Spleen (tissue), 11 donors: ENCODE results near the gene BTRC. TPM values are rescaled to one million over a fixed set of nuclear protein-coding genes. Genes with fewer than 3 reads are reported as not detected.

Experiments
- DNase-seq: peaks from one replicate; pipeline ENCODE4 v3.0.0-alpha.2; 2020
- H3K27ac ChIP-seq, 8 donors: fragments of 200-600 bp; sonication (generic) in 7 of 8; 1 replicate in 4 of 8; 2 replicates in 4 of 8; pipeline versions ENCODE4 v1.5.0 to v1.8.0; 2016 to 2021; ENCODE audit warnings: inconsistent platforms in 4 of 8, mild to moderate bottlenecking in 4 of 8, moderate library complexity in 1 of 8
- H3K27me3 ChIP-seq, 7 donors: fragments of 200-600 bp; sonication (generic) in 6 of 7; replicated peaks in 1 of 7; 1 replicate in 4 of 7; 2 replicates in 3 of 7; pipeline versions ENCODE4 v1.5.0 to v1.8.0; 2016 to 2021; ENCODE audit warnings: inconsistent platforms in 3 of 7, mild to moderate bottlenecking in 1 of 7
- H3K36me3 ChIP-seq, 6 donors: fragments of 200-600 bp; sonication (generic) in 5 of 6; 1 replicate in 4 of 6; 2 replicates in 2 of 6; pipeline versions ENCODE4 v1.5.0 to v1.8.0; 2016 to 2021; ENCODE audit warnings: inconsistent platforms in 2 of 6
- H3K4me1 ChIP-seq, 6 donors: fragments of 200-600 bp; sonication (generic) in 5 of 6; 1 replicate in 3 of 6; 2 replicates in 3 of 6; pipeline versions ENCODE4 v1.5.0 to v1.8.0; 2016 to 2021; ENCODE audit warnings: inconsistent platforms in 3 of 6
- H3K4me3 ChIP-seq, 8 donors: fragments of 200-600 bp; sonication (generic) in 7 of 8; 1 replicate in 4 of 8; 2 replicates in 4 of 8; pipeline versions ENCODE4 v1.5.0 to v1.8.0; 2016 to 2021; ENCODE audit warnings: inconsistent platforms in 4 of 8, mild to moderate bottlenecking in 4 of 8, moderate library complexity in 2 of 8
- H3K9me3 ChIP-seq, 8 donors: fragments of 200-600 bp; sonication (generic) in 7 of 8; 1 replicate in 4 of 8; 2 replicates in 4 of 8; pipeline versions ENCODE4 v1.5.0 to v1.8.0; 2016 to 2021; ENCODE audit warnings: inconsistent platforms in 4 of 8
- POLR2A ChIP-seq, 3 donors: fragments of 450-650 bp; IDR thresholded peaks; one replicate each; pipeline ENCODE4 v1.5.1; 2017; ENCODE audit warnings: antibody characterized with exemption in 3 of 3, mild to moderate bottlenecking in 1 of 3
- POLR2AphosphoS5 ChIP-seq, 3 donors: sonication (generic); formaldehyde crosslinking; IDR thresholded peaks; one replicate each; pipeline ENCODE4 v1.5.1; 2017; ENCODE audit warnings: antibody characterized with exemption in 3 of 3
- WGBS, 5 donors: extraction: QIAGEN DNeasy Blood & Tissue Kit in 3 of 5; methylation state at CpG; one replicate each; pipeline versions ENCODE4 v1.1.5 to v1.1.7; 2013 to 2018; 5-methylcytosine and 5-hydroxymethylcytosine counted together
- intact Hi-C: fragments of 100-400 bp; cut with DNase I; formaldehyde crosslinking; loops from one replicate; pipeline ENCODE4 v1.15.0; 2023; ENCODE audit warnings: low total_unique reads
- polyA plus RNA-seq, 3 donors: library from polyadenylated mRNA; stranded (reverse); fragments of 200-250 nt; gene quantifications; one replicate each; pipeline ENCODE4 v1.2.1, GENCODE V29; 2013
- total RNA-seq, 7 donors: library from RNA; depleted of rRNA in 3 of 7; stranded (reverse); fragments of >200 nt in 3 of 7; fragmentation: NEBNext Ultra II Directional in 4 of 7; extraction: Animal tissue kit (Norgen Biotek cat#: 25700) in 4 of 7; gene quantifications; one replicate each; pipeline versions ENCODE4 v1.1.0 to v1.2.1, GENCODE V29; 2016 to 2021
- TF ChIP-seq, protein P1 (sequence below), 11 experiments: fragments of 200-600 bp in 7 of 11; fragments of 450-650 bp in 4 of 11; sonication (generic) in 4 of 11; IDR thresholded peaks in 8 of 11; conservative IDR thresholded peaks in 3 of 11; 1 replicate in 7 of 11; 2 replicates in 4 of 11; pipeline versions ENCODE4 v1.4.0 to v1.8.0; 2016 to 2021; ENCODE audit warnings: antibody characterized with exemption in 11 of 11, inconsistent platforms in 4 of 11, mild to moderate bottlenecking in 1 of 11
- donor health status: healthy with polysubstance abuse.
- donor health status: DM: no; HTN: no; CAD: no; lungs with moderate emphysema.
- donor health status: DM: no; HTN: no; CAD: no.
- donor health status: Bipolar disorder and iron deficiency.
- donor health status: healthy.
- donor health status: DM: no; HTN: no; CAD: no.
- donor health status: DM: yes; HTN: yes; CAD: no.

The BTRC gene
- total and polyA plus RNA-seq, 10 donors, result 2.7 to 23.9 (median 19.3) TPM

DNA sequence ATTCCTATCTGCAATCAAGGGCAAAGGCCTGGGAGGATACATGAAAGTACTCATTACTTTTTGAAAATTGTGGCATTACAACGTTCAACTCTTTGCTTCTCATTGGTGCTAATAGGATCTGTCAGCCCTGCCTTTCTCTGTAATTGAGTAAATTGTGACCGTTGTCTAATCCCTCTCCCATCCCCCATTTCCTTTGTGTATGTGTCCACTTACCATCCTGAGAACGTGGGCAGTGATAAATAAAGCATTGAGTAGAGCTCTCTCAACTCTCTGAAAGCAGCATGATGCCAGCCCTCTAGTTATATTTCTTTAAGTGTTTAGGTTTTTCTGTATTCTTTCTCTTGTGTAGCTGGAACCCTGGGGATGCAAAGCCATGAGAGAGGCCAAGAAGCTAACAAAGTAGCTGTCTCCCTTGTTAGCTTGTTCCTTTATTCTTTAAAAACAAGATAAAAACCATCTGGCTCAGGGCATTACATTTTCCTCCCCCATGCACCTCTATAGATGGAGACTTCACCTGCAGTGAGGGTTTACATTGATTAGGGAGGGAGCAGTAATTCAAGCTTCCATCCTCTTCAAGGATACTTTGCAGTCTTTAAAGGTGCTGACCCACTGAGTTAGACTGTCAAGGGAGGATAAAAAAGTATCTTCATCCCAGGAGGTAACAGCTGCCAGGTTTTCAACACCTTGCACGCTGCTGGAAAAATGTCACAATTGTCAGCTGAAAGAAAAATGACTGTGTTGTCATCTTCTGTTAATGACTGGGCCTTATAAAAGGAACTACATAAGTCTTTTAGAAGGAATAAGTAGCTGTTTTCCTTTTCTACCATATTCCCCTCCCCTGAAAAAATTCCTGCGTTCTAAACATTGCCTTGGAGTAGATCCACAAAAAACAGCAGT is 112.3 kb downstream of the BTRC start:
- Histone ChIP-seq H3K4me1 (peaks cover 0 to 13% (median 7%) of the 10 kb centered on the region in 6 donors), H3K36me3 (peaks cover 0 to 22% (median 0%) of the 10 kb centered on the region in 6 donors), H3K27ac (no peak overlapping the region), H3K9me3 (no peaks in the 10 kb centered on the region), H3K4me3 (no peak overlapping the region), H3K27me3 (no peaks in the 10 kb centered on the region)
- no peak for DNase-seq
- WGBS, 5 donors, result 70 to 79% (median 77%) methylated on average over 5 of the region's 5 CpGs
- intact Hi-C loops, result loop anchor here (10.0 kb wide), 1 partner anchor 251 kb away; no protein-coding TSS in a partner anchor
- TF ChIP-seq POLR2AphosphoS5 (IDR thresholded peaks at IDR 0.05) (no peak), POLR2A (IDR thresholded peaks at IDR 0.05) (no peak)
- TF ChIP-seq, protein P1, sequence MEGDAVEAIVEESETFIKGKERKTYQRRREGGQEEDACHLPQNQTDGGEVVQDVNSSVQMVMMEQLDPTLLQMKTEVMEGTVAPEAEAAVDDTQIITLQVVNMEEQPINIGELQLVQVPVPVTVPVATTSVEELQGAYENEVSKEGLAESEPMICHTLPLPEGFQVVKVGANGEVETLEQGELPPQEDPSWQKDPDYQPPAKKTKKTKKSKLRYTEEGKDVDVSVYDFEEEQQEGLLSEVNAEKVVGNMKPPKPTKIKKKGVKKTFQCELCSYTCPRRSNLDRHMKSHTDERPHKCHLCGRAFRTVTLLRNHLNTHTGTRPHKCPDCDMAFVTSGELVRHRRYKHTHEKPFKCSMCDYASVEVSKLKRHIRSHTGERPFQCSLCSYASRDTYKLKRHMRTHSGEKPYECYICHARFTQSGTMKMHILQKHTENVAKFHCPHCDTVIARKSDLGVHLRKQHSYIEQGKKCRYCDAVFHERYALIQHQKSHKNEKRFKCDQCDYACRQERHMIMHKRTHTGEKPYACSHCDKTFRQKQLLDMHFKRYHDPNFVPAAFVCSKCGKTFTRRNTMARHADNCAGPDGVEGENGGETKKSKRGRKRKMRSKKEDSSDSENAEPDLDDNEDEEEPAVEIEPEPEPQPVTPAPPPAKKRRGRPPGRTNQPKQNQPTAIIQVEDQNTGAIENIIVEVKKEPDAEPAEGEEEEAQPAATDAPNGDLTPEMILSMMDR (IDR thresholded peaks at IDR 0.05 in 8 of 11, conservative IDR thresholded peaks at IDR 0.05 in 3 of 11), result no peak

- intact Hi-C loops, result loop anchor here (10.0 kb wide), 1 partner anchor 253 kb away; no protein-coding TSS in a partner anchor
- 1 to 4% (median 2%) methylated on average over 3 of the region's 3 CpGs for WGBS, 5 donors
- TF ChIP-seq, protein P1 (IDR thresholded peaks at IDR 0.05 in 8 of 11, conservative IDR thresholded peaks at IDR 0.05 in 3 of 11), result peak; percentile 47 to 85 (median 76)
- no peak for TF ChIP-seq POLR2AphosphoS5 (IDR thresholded peaks at IDR 0.05)
- TF ChIP-seq POLR2A (IDR thresholded peaks at IDR 0.05), result no peak
- peaks cover 0 to 13% (median 0%) of the 10 kb centered on the region in 6 donors for H3K36me3 ChIP-seq
- H3K4me3 ChIP-seq, result no peak overlapping the region
- no peaks in the 10 kb centered on the region for H3K27me3 ChIP-seq
- no peaks in the 10 kb centered on the region for H3K9me3 ChIP-seq
- H3K4me1 ChIP-seq, result peaks cover 0 to 13% (median 7%) of the 10 kb centered on the region in 6 donors
- no peak for DNase-seq
- no peak overlapping the region for H3K27ac ChIP-seq
Observed at GRCh38 chr10:101467286-101467770, 113.4 kb downstream of the BTRC start.

DNA sequence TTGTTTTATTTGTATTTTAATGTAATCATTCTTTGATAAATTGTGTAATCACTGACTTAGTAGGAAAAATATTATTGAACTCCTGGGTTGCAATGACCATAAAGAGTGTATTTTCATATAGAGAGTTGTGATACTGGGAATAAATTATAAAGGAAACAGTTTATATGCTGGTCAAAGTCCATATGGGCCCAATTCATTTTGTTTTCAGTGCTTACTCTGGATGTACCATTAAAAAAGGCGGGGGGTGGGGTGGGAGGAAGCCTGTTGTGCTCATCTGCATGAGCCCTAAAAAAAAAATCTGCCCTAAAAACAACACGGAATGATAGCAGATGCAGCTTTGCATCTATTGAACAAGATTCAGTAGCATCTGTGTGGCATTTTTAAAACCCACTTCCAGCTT is 114.2 kb downstream of the BTRC start:
- DNase-seq, result no peak

More for the DNA sequence above, 114.2 kb downstream of the BTRC start:
- Histone ChIP-seq H3K36me3 (peaks cover 0 to 5% (median 0%) of the 10 kb centered on the region in 6 donors), H3K27ac (no peak overlapping the region), H3K4me1 (peaks cover 0 to 13% (median 7%) of the 10 kb centered on the region in 6 donors), H3K4me3 (no peak overlapping the region), H3K27me3 (no peaks in the 10 kb centered on the region), H3K9me3 (no peaks in the 10 kb centered on the region)
- 88 to 94% (median 91%) methylated on average over 2 of the region's 2 CpGs for WGBS, 5 donors
- intact Hi-C loops, result loop anchor here (10.0 kb wide), 1 partner anchor 253 kb away; no protein-coding TSS in a partner anchor
- TF ChIP-seq, protein P1 (IDR thresholded peaks at IDR 0.05 in 8 of 11, conservative IDR thresholded peaks at IDR 0.05 in 3 of 11), result no peak
- no peak for TF ChIP-seq POLR2A (IDR thresholded peaks at IDR 0.05)
- TF ChIP-seq POLR2AphosphoS5 (IDR thresholded peaks at IDR 0.05), result no peak
